NCI-H2196 (cell line): Measurements from ENCODE around the gene CD86.
"Not testable (repeated sequence)": the region's sequence is repeated elsewhere in the genome, so short reads cannot be mapped to it uniquely, and the experiment has no call there.

Experiments
- DNase-seq: peaks from one replicate; lab custom pipeline; 2025; ENCODE audit not compliant: unreplicated experiment; lab: John Stamatoyannopoulos, UW

Gene CD86

DNA sequence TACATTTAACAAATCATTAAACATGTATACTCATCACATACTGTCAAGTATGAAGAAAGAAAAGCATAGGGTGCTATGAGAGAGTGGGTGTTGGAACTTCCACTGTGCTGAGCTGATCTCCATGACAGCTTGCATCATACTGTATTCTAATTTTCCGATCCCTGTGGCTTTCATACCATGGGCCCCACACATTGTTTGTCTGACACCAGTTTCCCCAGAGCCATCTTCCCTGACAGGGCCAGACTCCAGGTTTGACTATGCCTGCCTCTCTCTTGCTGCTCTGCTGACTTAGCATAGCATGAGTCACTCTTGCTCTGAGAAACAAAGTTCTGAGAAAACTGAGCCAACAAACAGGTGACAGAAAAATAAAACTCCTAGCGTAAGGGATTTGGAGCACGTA, 91.3 kb downstream of the CD86 start:
- DNase-seq = no peak

DNA sequence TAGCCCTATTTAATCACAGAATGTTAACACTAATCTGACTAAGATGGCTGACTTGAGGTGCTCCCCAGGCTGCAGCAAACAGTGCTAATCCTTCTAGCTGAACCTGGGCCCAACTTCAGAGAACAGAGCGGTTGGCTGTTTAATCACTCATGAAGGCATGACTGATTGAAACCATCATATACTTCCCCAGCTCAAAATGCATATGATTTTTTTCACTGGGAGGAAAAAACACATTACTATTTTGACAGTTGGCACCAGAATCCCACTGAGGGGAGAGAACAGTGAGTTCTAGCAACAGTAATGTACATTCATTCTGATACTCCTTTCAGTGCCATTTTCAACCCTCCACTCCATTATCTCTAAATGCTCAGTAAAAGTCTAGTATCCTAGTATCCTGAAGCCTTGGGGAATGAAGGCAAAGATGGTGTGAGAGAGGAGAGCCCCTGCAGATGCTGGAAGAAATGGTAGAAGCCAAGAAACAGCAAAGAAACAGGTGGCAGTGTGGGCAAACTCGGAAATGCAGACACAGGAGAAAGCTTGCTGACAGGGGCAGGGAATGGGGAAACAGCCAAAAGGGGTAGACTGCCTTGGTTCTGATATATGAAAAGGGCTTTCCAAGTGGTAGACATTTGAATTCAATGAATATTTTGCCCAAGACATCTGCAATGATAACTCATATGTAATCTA, 93.9 kb downstream of the CD86 start:
- no peak for DNase-seq

DNA sequence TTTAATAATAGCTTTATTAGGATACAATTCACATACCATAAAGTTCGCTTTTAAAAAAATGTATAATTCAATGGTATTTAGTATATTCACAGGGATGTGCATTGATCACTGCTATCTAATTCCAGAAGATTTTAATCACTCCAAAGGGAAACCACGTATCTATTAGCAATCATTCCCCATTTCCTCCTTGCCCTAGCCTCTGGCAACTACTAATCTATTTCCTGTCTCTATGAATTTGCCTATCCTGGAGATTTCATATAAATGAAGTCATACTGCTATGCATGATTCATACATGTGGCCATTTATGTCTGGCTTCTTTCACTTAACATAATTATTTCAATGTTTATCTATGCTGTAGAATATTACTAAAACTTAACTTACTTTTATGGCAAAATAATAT, 96.3 kb downstream of the CD86 start:
- DNase-seq = no peak

DNA sequence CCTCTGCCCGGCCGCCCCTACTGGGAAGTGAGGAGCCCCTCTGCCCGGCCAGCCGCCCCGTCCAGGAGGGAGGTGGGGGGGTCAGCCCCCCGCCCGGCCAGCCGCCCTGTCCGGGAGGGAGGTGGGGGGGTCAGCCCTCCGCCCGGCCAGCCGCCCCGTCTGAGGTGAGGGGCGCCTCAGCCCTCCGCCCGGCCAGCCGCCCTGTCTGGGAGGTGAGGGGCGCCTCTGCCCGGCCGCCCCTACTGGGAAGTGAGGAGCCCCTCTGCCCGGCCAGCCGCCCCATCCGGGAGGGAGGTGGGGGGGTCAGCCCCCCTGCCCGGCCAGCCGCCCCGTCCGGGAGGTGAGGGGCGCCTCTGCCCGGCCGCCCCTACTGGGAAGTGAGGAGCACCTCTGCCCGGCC, 109.8 kb downstream of the CD86 start:
- not testable (repeated sequence) for DNase-seq

DNA sequence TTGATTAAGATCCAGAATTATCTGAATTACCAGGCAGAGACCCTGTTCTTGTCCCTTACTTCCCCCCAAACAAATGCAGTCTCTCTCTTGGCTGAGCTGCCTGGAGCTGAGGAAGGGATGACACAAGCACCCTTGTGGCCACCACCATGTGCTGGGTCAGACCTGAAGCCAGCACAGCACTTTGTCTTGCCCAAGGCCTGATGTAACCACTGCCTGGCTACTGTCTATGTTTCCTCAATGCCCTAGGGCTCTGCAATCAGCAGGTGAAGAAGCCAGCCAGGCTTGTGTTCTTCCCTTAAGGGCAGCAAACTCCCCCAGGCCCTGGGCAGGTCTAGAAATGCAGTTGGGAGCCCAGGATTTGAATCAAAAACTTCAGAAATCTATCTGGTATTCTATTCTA, 112.5 kb downstream of the CD86 start:
- no peak for DNase-seq

DNA sequence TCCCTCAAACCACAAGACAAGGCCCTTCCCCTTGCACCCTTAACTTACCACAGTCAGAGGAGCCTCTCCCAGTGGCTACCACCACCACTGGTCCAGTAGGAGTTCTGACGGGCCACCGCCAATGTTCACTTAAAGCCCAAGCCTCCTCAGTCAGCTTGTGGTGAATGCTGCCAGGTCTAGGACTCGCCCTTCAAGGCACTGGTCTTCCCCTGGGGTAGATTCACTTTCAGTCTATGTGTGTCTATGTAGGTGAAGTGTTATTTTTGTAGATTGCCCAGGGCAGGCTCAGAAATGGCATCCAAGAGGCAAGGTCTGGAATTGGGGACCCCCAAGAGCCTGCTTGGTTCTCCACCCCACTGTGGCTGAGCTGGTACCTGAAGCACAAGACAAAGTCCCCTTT, 112.9 kb downstream of the CD86 start:
- DNase-seq = no peak

DNA sequence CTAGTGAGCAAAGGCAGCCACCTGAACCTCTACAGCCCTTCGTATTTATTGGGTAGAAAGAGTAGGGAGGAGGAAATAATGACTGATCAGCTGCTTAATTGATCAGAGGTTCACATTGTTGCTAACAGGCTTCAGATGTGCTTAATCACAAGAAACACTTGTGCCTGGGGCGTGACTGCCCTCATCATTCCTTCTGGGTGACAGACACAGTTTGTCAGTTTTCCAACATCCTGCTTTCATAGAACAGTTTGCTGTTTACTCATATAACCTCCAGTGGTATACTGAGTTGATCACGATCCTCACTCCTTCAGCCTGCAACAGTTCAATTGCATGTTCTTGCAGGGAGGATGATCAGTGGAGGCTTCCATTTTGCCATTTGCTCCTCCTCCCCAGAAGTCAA, 114.7 kb downstream of the CD86 start:
- DNase-seq = no peak
